Endothelial cell of umbilical vein (primary cell): ENCODE data around the gene UBXN2A. TPM values are rescaled to one million over a fixed set of nuclear protein-coding genes. Genes with fewer than 3 reads are reported as not detected.
A peak's percentile ranks its signal among the peaks of the same experiment; 100 is the strongest.

ENCODE experiments used
- BruUV-seq: library from RNA; stranded (reverse); fragments of 400-500 nt; replicated peaks from 2 replicates; lab custom pipeline; 2021; lab: Mats Ljungman, UMichigan
- CTCF ChIA-PET: fragments of 300-600, 350-600 bp; sonication (Branson Sonifier 250); formaldehyde crosslinking; loops from one replicate; lab custom pipeline; 2021; ENCODE audit warnings: antibody characterized with exemption, inconsistent platforms; lab: Charles Lee
- POLR2A ChIA-PET: fragments of 300-600, 350-600 bp; sonication (Branson Sonifier 250); formaldehyde crosslinking; loops from one replicate; lab custom pipeline; 2021; ENCODE audit warnings: antibody characterized with exemption, inconsistent platforms; lab: Charles Lee
- DNase-seq: peaks from one replicate; pipeline ENCODE4 v3.0.0-alpha.2; 2011; ENCODE audit warnings: low read depth, low spot score
- FAIRE-seq: peaks from 2 replicates; lab custom pipeline; 2011; peaks lifted over from hg19 to GRCh38; lab: Jason Lieb, UNC
- H2AFZ ChIP-seq: 2 replicates; pipeline ENCODE4 v1.6.0; 2012; ENCODE audit warnings: low read depth, low read length, control low read depth, inconsistent platforms
- H3K27ac ChIP-seq: 2 replicates; pipeline ENCODE4 v1.5.1; 2011; ENCODE audit warnings: low read depth, mild to moderate bottlenecking, control low read depth, low read length, moderate library complexity; ENCODE audit not compliant: insufficient read depth
- H3K27me3 ChIP-seq, 2 experiments: 2 replicates each; pipeline versions ENCODE4 v1.6.0 to v1.6.1; 2011; ENCODE audit warnings: low read length in 2 of 2, mixed read lengths in 1 of 2; ENCODE audit not compliant: control insufficient read depth in 2 of 2, insufficient read depth in 2 of 2
- H3K36me3 ChIP-seq, 2 experiments: 2 replicates in 1 of 2; 3 replicates in 1 of 2; pipeline ENCODE4 v1.5.1; 2011; ENCODE audit warnings: low read length in 2 of 2, mild to moderate bottlenecking in 1 of 2, moderate library complexity in 1 of 2; ENCODE audit not compliant: control insufficient read depth in 2 of 2, insufficient read depth in 2 of 2; ENCODE audit errors: extremely low read depth in 1 of 2
- H3K4me1 ChIP-seq: 3 replicates; pipeline ENCODE4 v1.5.1; 2011; ENCODE audit warnings: mild to moderate bottlenecking, low read length; ENCODE audit not compliant: control insufficient read depth, insufficient read depth; ENCODE audit errors: extremely low read depth
- H3K4me2 ChIP-seq: 2 replicates; pipeline ENCODE4 v1.6.1; 2011; ENCODE audit warnings: low read length, control low read depth, mixed read lengths; ENCODE audit not compliant: insufficient read depth
- H3K4me3 ChIP-seq, 3 experiments: fragments of 200-600 bp in 1 of 3; sonication (generic), shearing (Covaris generic) in 1 of 3; replicated peaks in 1 of 3; 2 replicates each; pipeline ENCODE4 v1.5.1; 2011 to 2016; ENCODE audit warnings: control low read depth in 3 of 3, low read length in 3 of 3, mild to moderate bottlenecking in 2 of 3, inconsistent platforms in 1 of 3, low read depth in 1 of 3, moderate library complexity in 1 of 3; ENCODE audit not compliant: insufficient read depth in 1 of 3
- H3K79me2 ChIP-seq: 2 replicates; pipeline ENCODE4 v1.6.0; 2012; ENCODE audit warnings: low read length, inconsistent platforms; ENCODE audit not compliant: control insufficient read depth, insufficient read depth
- H3K9ac ChIP-seq: replicated peaks from 2 replicates; pipeline ENCODE3; 2011; ENCODE audit warnings: low read length, control low read depth; ENCODE audit not compliant: insufficient read depth; ENCODE audit errors: extremely low read depth
- H3K9me1 ChIP-seq: replicated peaks from 3 replicates; pipeline ENCODE4 v1.6.0; 2011; ENCODE audit warnings: mild to moderate bottlenecking, low read length; ENCODE audit not compliant: control insufficient read depth, insufficient read depth; ENCODE audit errors: extremely low read depth
- H3K9me3 ChIP-seq: replicated peaks from 2 replicates; pipeline ENCODE4 v1.5.1; 2012; ENCODE audit warnings: low read length, inconsistent platforms; ENCODE audit not compliant: control insufficient read depth, insufficient read depth
- H4K20me1 ChIP-seq: replicated peaks from 2 replicates; pipeline ENCODE3; 2011; ENCODE audit warnings: mild to moderate bottlenecking, low read length; ENCODE audit not compliant: control insufficient read depth, insufficient read depth; ENCODE audit errors: extremely low read depth
- CTCF ChIP-seq, 2 donors: IDR thresholded peaks; 1 replicate in 1 of 2; 2 replicates in 1 of 2; pipeline ENCODE4 v1.5.1; 2011; ENCODE audit warnings: low read length in 2 of 2, mild to moderate bottlenecking in 2 of 2, moderate library complexity in 2 of 2, control low read depth in 1 of 2, inconsistent platforms in 1 of 2, low read depth in 1 of 2; ENCODE audit not compliant: insufficient read depth in 1 of 2; ENCODE audit errors: extremely low read depth in 1 of 2
- EZH2 ChIP-seq: IDR thresholded peaks from 2 replicates; pipeline ENCODE4 v1.6.1; 2012; ENCODE audit warnings: borderline replicate concordance, low read depth, mild to moderate bottlenecking, moderate library complexity, low read length, inconsistent platforms; ENCODE audit not compliant: severe bottlenecking
- FOS ChIP-seq: IDR thresholded peaks from 2 replicates; pipeline ENCODE4 v1.6.1; 2011; ENCODE audit warnings: mild to moderate bottlenecking, low read length, moderate library complexity, borderline replicate concordance; ENCODE audit not compliant: insufficient read depth
- GATA2 ChIP-seq: IDR thresholded peaks from 2 replicates; pipeline ENCODE4 v1.7.0; 2011; ENCODE audit warnings: low read depth, mild to moderate bottlenecking, moderate library complexity, mixed read lengths, low read length; ENCODE audit not compliant: insufficient read length, insufficient read depth
- JUN ChIP-seq: IDR thresholded peaks from 2 replicates; pipeline ENCODE4 v1.6.1; 2011; ENCODE audit warnings: borderline replicate concordance, low read depth; ENCODE audit not compliant: insufficient read length, insufficient read depth
- MAX ChIP-seq: IDR thresholded peaks from 2 replicates; pipeline ENCODE4 v1.6.1; 2011; ENCODE audit not compliant: insufficient read depth, insufficient read length
- MYC ChIP-seq: IDR thresholded peaks from one replicate; pipeline ENCODE4 v1.6.1; 2011; ENCODE audit warnings: mild to moderate bottlenecking, low read depth, low read length
- POLR2A ChIP-seq: IDR thresholded peaks from 2 replicates; pipeline ENCODE4 v1.6.1; 2012; ENCODE audit warnings: low read depth, mild to moderate bottlenecking, control low read depth, low read length
- POLR2AphosphoS5 ChIP-seq: IDR thresholded peaks from 2 replicates; pipeline ENCODE4 v1.6.1; 2012; ENCODE audit warnings: low read depth, mild to moderate bottlenecking, control low read depth, low read length, moderate library complexity; ENCODE audit not compliant: insufficient read depth
- dilution Hi-C: fragments of 300-500 bp; cut with MboI; formaldehyde crosslinking; loops from one replicate; pipeline ENCODE4 v1.15.0; 2019; ENCODE audit warnings: low sequenced_read_pairs; ENCODE audit not compliant: extremely low pct_ligation_motif_present
- intact Hi-C: fragments of 100-400 bp; cut with micrococcal nuclease; formaldehyde crosslinking; loops from one replicate; pipeline ENCODE4 v1.10.0; 2022
- polyA plus RNA-seq, 4 experiments: library from polyadenylated mRNA; depleted of rRNA in 3 of 4; stranded (reverse) in 3 of 4; unstranded in 1 of 4; fragments of >200 nt; gene quantifications; 2 replicates each; pipeline versions ENCODE4 v1.2.1 to v1.2.3, GENCODE V29; 2011 to 2012; ENCODE audit warnings: missing spikeins in 1 of 4
- total RNA-seq: library from RNA; stranded (reverse); gene quantifications from 2 replicates; pipeline ENCODE4 v1.2.3, GENCODE V29; 2021

Gene UBXN2A
- total and polyA plus RNA-seq, 2 donors (not counting 3 experiments of a cell fraction or from before 2014, with no cell fraction given) = 3.6 to 19.0 TPM

DNA sequence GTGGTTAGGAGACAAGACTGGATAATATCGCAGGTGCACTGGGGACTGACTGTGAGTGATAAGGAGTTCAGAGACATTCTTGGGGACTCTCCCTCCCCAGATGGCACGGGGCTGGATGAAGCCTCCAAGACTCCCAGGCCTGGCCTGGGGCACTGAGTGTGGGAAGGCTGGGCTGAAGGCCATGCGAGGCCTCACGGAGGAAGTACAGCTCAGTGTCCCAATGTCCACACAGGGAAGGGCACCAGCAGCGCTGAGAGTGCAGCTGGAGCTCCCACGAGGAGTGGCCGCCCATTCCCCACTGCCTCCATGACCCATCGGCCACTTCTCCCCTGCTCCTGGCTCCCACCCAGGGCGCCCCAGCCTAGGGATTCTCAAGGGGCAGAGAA lies 76.1 kb downstream of the UBXN2A start:
- Histone ChIP-seq H3K27ac (peak overlapping the region; percentile 94), H3K79me2 (no peaks in the 10 kb centered on the region), H3K9me1 (no peaks in the 10 kb centered on the region), H3K4me1 (peaks cover 24% of the 10 kb centered on the region), H3K9ac (peak overlapping the region; percentile 15), H3K27me3 (no peaks in the 10 kb centered on the region), H3K36me3 (no peaks in the 10 kb centered on the region), H3K4me3 (no peak overlapping the region), H2AFZ (peak overlapping the region; percentile 36), H3K9me3 (no peaks in the 10 kb centered on the region), H4K20me1 (no peaks in the 10 kb centered on the region), H3K4me2 (peak overlapping the region; percentile 31)
- no TSS peak for BruUV-seq
- ChIA-PET CTCF (interaction anchor here (1.6 to 1.9 kb wide), 2 partner anchors 90 to 192 kb away, joined by 5 to 7 read pairs; partner anchors contain the start of gene ATAD2B), POLR2A (no interaction called here)
- dilution Hi-C loops = no loop called here
- no peak for TF ChIP-seq FOS
- TF ChIP-seq JUN = no peak
- TF ChIP-seq POLR2AphosphoS5 = no peak
- TF ChIP-seq POLR2A = no peak
- no peak for TF ChIP-seq GATA2
- no peak for TF ChIP-seq MYC
- no peak for TF ChIP-seq CTCF (IDR thresholded peaks at IDR 0.05; ENCODE audit: extremely low read depth in 1 of 2, insufficient read depth in 1 of 2, low read depth in 1 of 2, low read length in 2 of 2)
- no peak for TF ChIP-seq EZH2
- TF ChIP-seq MAX = no peak
- DNase-seq (no peak), FAIRE-seq (peak; percentile 28)
- intact Hi-C loops = no loop called here
